Duodenal mucosa (tissue), 2 donors: ENCODE results near the gene ZNF141.
A peak's percentile ranks its signal among the peaks of the same experiment; 100 is the strongest.
"Not testable (repeated sequence)": the region's sequence is repeated elsewhere in the genome, so short reads cannot be mapped to it uniquely, and the experiment has no call there.

Experiments used
- H3K27ac ChIP-seq: one replicate; pipeline ENCODE4 v1.7.0; 2013; ENCODE audit warnings: low read depth, low read length
- H3K27me3 ChIP-seq, 2 donors: one replicate each; pipeline ENCODE4 v1.7.0; 2013; ENCODE audit warnings: low read length in 2 of 2, control low read depth in 1 of 2; ENCODE audit not compliant: insufficient read depth in 2 of 2, control insufficient read depth in 1 of 2
- H3K36me3 ChIP-seq, 2 donors: one replicate each; pipeline ENCODE4 v1.7.0; 2013; ENCODE audit warnings: low read length in 2 of 2, control low read depth in 1 of 2; ENCODE audit not compliant: insufficient read depth in 2 of 2, control insufficient read depth in 1 of 2
- H3K4me1 ChIP-seq, 2 donors: one replicate each; pipeline ENCODE4 v1.7.0; 2013; ENCODE audit warnings: low read length in 2 of 2, control low read depth in 1 of 2; ENCODE audit not compliant: insufficient read depth in 2 of 2, control insufficient read depth in 1 of 2
- H3K4me3 ChIP-seq, 2 donors: one replicate each; pipeline ENCODE4 v1.7.0; 2013; ENCODE audit warnings: low read length in 2 of 2, low read depth in 1 of 2
- H3K9ac ChIP-seq, 2 donors: one replicate each; pipeline ENCODE4 v1.7.0; 2013; ENCODE audit warnings: low read length in 2 of 2, low read depth in 1 of 2
- H3K9me3 ChIP-seq, 2 donors: one replicate each; pipeline ENCODE4 v1.7.0; 2013; ENCODE audit warnings: low read length in 2 of 2, control low read depth in 1 of 2; ENCODE audit not compliant: control insufficient read depth in 1 of 2

The ZNF141 gene

GRCh38 chr4:337143-337931 lies at the start of gene ZNF141:
ZNF141 (plus strand) TSS chr4:337814; CDS start chr4:337984, 170 bp downstream.
- Histone ChIP-seq H3K9me3 (peaks cover 22 to 24% of the 10 kb centered on the region in 2 donors), H3K4me3 (peak within 1 kb of the TSS; percentile 81 to 97), H3K9ac (peak within 1 kb of the TSS; percentile 76 to 96), H3K36me3 (peaks cover 5 to 14% of the 10 kb centered on the region in 2 donors), H3K4me1 (peaks cover 10 to 18% of the 10 kb centered on the region in 2 donors), H3K27me3 (no peaks in the 10 kb centered on the region), H3K27ac (peak within 1 kb of the TSS; percentile 88)

DNA sequence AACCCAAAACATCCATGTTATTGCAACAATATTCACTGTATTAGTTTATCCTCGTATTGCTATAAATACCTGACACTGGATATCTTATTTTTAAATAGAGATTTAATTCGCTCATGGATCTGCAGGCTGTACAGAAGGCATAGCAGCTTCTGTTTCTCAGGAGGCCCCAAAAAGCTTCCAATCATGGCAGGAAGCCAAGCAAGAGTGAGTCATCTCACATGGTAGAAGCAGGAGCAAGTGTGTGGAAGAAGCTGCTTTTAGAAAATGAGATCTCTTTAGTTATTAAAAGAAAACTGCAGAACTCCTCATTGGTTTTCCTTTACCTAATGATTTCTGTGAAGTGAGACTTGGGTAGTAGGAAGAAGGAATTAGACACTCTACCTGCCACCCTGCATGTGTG lies 48.7 kb upstream of the ZNF141 start:
- Histone ChIP-seq H3K9ac (no peak overlapping the region), H3K4me1 (no peaks in the 10 kb centered on the region), H3K27ac (no peak overlapping the region), H3K36me3 (no peaks in the 10 kb centered on the region), H3K4me3 (no peak overlapping the region), H3K9me3 (peaks cover 14 to 19% of the 10 kb centered on the region in 2 donors), H3K27me3 (no peaks in the 10 kb centered on the region)

DNA sequence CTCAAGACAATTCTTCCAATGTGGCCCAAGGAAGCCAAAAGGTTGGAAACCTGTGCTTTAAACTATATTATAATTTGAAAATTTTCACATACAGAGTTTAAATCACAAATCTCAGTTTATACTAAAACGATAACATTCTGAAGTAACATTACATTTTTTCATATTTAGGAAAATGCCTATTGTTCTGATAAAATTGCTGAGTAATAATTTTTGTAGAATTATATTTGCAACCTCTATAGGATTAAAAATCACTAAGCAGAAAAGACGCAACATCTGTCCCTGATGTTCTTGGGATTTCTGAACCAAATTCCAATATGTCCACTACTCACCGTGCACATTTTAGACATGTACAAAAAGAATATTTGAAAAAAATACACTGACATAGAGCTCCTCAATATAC lies 42.9 kb upstream of the ZNF141 start:
- Histone ChIP-seq H3K9ac (no peak overlapping the region), H3K27ac (no peak overlapping the region), H3K4me1 (no peaks in the 10 kb centered on the region), H3K27me3 (no peaks in the 10 kb centered on the region), H3K9me3 (peaks cover 11 to 16% of the 10 kb centered on the region in 2 donors), H3K4me3 (no peak overlapping the region), H3K36me3 (no peaks in the 10 kb centered on the region)

- H3K9ac ChIP-seq, result no peak overlapping the region
- H3K27ac ChIP-seq, result no peak overlapping the region
- H3K27me3 ChIP-seq, result no peaks in the 10 kb centered on the region
- H3K9me3 ChIP-seq, result peaks cover 19 to 20% of the 10 kb centered on the region in 2 donors
- H3K36me3 ChIP-seq, result no peaks in the 10 kb centered on the region
- no peak overlapping the region for H3K4me3 ChIP-seq
- no peaks in the 10 kb centered on the region for H3K4me1 ChIP-seq
Observed at GRCh38 chr4:302381-302780, 35.2 kb upstream of the ZNF141 start.

DNA sequence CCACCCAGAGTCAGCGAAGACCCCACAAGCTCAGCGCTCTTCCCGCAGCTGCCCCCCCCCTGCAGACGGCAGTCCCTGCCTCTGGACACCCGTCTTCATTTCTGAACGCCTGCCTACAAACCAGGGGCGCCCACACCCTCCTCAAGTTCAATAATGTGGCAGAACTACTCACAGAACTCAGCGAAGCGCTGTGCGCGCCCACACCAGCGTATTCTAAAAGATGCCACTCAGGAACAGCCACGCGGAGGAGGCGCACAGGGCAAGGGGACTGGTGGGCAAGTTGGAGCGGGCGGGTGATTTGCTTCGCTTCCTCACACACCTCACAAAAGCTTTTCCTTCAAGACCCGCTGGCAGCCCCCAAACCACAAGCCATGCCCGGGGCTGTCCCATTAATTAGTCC lies 33.1 kb upstream of the ZNF141 start:
- not testable (repeated sequence) for H3K27ac ChIP-seq, H3K27me3 ChIP-seq, H3K36me3 ChIP-seq, H3K4me1 ChIP-seq, H3K4me3 ChIP-seq, H3K9ac ChIP-seq
- peaks cover 15 to 19% of the 10 kb centered on the region in 2 donors for H3K9me3 ChIP-seq

DNA sequence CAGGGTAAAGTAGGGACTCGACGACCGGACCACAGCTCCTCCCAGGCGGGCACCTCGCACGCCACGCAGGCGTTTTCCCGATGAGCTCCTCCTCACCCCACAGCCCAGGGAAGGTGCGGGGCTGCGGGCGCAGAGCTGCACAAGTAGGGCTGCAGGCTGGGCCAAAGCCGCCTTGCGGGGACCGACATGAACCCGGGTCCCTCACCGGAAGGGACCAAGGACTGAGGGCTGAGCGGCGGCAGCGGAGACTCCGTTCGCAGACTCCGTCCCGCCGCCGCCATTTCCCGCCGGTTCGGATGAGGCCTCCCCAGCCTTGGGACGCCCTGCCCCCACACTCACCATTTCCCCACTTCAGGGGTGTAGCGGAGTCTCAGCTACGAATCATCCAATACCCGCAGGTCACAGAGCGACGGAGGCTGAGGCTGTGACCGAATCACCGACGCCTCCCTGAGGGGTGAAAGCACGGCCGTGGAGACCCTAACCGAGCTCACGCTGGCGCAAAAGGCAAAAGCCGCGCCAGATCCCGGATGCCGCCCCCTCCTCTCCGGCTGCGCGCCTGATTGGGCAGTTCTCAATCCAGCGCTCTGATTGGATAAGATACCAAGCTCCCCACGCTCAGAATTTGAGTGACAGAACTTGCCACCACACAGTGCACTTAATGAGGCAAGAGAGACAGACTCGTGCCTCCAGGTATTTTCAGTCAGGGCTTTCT lies 32.5 kb upstream of the ZNF141 start, which contains the start of gene ZNF732:
Gene ZNF732 (minus strand): TSS at position 506 of the 712 bp plus-strand sequence. CDS start 164 bp downstream, at position 342.
- H3K9me3 ChIP-seq, result peaks cover 15 to 19% of the 10 kb centered on the region in 2 donors
- H3K27me3 ChIP-seq, result no peaks in the 10 kb centered on the region
- no peaks in the 10 kb centered on the region for H3K36me3 ChIP-seq
- H3K4me3 ChIP-seq, result peak within 1 kb of the TSS in 1 of 2 donors; percentile 15
- no peak within 1 kb of the TSS for H3K27ac ChIP-seq
- H3K9ac ChIP-seq, result no peak within 1 kb of the TSS
- no peaks in the 10 kb centered on the region for H3K4me1 ChIP-seq

GRCh38 chr4:306551-306961 lies 31.1 kb upstream of the ZNF141 start:
- Histone ChIP-seq H3K27ac (no peak overlapping the region), H3K9ac (no peak overlapping the region), H3K9me3 (peaks cover 15 to 19% of the 10 kb centered on the region in 2 donors), H3K4me3 (no peak overlapping the region), H3K27me3 (no peaks in the 10 kb centered on the region), H3K36me3 (no peaks in the 10 kb centered on the region), H3K4me1 (no peaks in the 10 kb centered on the region)

GRCh38 chr4:309807-310206 lies 27.8 kb upstream of the ZNF141 start:
- Histone ChIP-seq H3K4me1 (no peaks in the 10 kb centered on the region), H3K9me3 (peaks cover 14% of the 10 kb centered on the region in 2 donors), H3K27me3 (no peaks in the 10 kb centered on the region), H3K9ac (no peak overlapping the region), H3K36me3 (no peaks in the 10 kb centered on the region), H3K27ac (no peak overlapping the region), H3K4me3 (no peak overlapping the region)

DNA sequence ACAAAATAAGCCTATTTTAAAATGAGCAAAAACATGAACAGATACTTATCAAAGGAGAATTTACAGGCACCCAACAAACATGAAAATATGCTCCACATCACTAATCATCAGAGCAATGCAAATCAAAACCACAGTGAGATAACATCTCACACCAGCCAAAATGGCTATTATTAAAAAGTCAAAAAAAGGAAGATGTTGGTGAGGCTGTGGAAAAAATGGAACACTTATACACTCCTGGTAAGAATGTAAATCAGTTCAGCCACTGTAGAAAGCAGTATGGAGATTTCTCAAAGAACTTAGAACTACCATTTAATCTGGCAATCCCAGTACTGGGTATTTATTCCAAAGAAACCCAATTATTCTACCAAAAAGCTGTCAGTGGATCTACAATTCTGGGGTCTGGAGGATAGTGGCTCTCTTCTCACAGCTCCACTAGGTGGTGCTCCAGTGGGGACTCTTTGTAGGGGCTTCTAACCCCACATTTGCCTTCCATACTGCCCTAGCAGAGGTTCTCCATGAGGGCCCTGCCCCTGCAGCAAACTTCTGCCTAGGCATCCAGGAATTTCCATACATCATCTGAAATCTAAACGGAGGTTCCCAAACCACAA lies 23.2 kb upstream of the ZNF141 start:
- no peak overlapping the region for H3K27ac ChIP-seq
- peaks cover 4 to 6% of the 10 kb centered on the region in 2 donors for H3K9me3 ChIP-seq
- H3K9ac ChIP-seq, result no peak overlapping the region
- no peaks in the 10 kb centered on the region for H3K4me1 ChIP-seq
- H3K27me3 ChIP-seq, result no peaks in the 10 kb centered on the region
- H3K4me3 ChIP-seq, result no peak overlapping the region
- no peaks in the 10 kb centered on the region for H3K36me3 ChIP-seq

GRCh38 chr4:328729-329128 lies 8.9 kb upstream of the ZNF141 start:
- Histone ChIP-seq H3K4me1 (no peaks in the 10 kb centered on the region), H3K27ac (no peak overlapping the region), H3K27me3 (no peaks in the 10 kb centered on the region), H3K4me3 (no peak overlapping the region), H3K9me3 (peaks cover 6 to 10% of the 10 kb centered on the region in 2 donors), H3K36me3 (no peaks in the 10 kb centered on the region), H3K9ac (no peak overlapping the region)
